Caco-2 (cell line): ENCODE measurements around the gene SRPK2. TPM values are rescaled to one million over a fixed set of nuclear protein-coding genes. Genes with fewer than 3 reads are reported as not detected.

Source experiments
- BruUV-seq: library from RNA; stranded (reverse); fragments of 400-500 nt; replicated peaks from 2 replicates; lab custom pipeline; 2021; lab: Mats Ljungman, UMichigan
- CTCF ChIA-PET: fragments of 300-600 bp; sonication (Branson Sonifier 250); formaldehyde crosslinking; loops from one replicate; lab custom pipeline; 2022; ENCODE audit warnings: antibody characterized with exemption; lab: Charles Lee
- POLR2A ChIA-PET: fragments of 300-600 bp; sonication (Branson Sonifier 250); formaldehyde crosslinking; loops from one replicate; lab custom pipeline; 2022; ENCODE audit warnings: antibody characterized with exemption; lab: Charles Lee
- DNase-seq, 2 experiments: peaks; one replicate each; pipeline versions ENCODE4 v3.0.0 to v3.0.0-alpha.2; 2020 to 2022
- H3K27me3 ChIP-seq: replicated peaks from 2 replicates; pipeline ENCODE4 v1.6.0; 2011; ENCODE audit warnings: low read length; ENCODE audit not compliant: control insufficient read depth, insufficient read depth
- H3K36me3 ChIP-seq: 2 replicates; pipeline ENCODE4 v1.5.1; 2011; ENCODE audit warnings: low read length; ENCODE audit not compliant: control insufficient read depth, insufficient read depth
- H3K4me1 ChIP-seq: fragments of 250-450 bp; sonication (Bioruptor Pico); 2 replicates; pipeline ENCODE4 v1.5.1; 2020; ENCODE audit warnings: mild to moderate bottlenecking
- H3K4me3 ChIP-seq: 2 replicates; pipeline ENCODE4 v1.5.1; 2011; ENCODE audit warnings: low read depth, mild to moderate bottlenecking, control low read depth, low read length
- H3K9me3 ChIP-seq: fragments of 250-450 bp; sonication (Bioruptor Pico); 2 replicates; pipeline ENCODE4 v1.5.1; 2020; ENCODE audit warnings: mild to moderate bottlenecking, moderate library complexity
- H3K27ac Mint-ChIP-seq: one replicate; pipeline ENCODE4 v1.8.0; 2022; ENCODE audit warnings: mixed read lengths; ENCODE audit not compliant: unreplicated experiment
- H3K27me3 Mint-ChIP-seq: one replicate; pipeline ENCODE4 v1.8.0; 2022; ENCODE audit warnings: mixed read lengths; ENCODE audit not compliant: insufficient read depth, unreplicated experiment
- H3K36me3 Mint-ChIP-seq: one replicate; pipeline ENCODE4 v1.8.0; 2022; ENCODE audit warnings: mild to moderate bottlenecking, mixed read lengths; ENCODE audit not compliant: insufficient read depth, unreplicated experiment
- H3K4me1 Mint-ChIP-seq: one replicate; pipeline ENCODE4 v1.8.0; 2022; ENCODE audit warnings: low read depth, mixed read lengths; ENCODE audit not compliant: unreplicated experiment
- H3K4me3 Mint-ChIP-seq: one replicate; pipeline ENCODE4 v1.8.0; 2022; ENCODE audit warnings: mild to moderate bottlenecking, moderate library complexity, mixed read lengths; ENCODE audit not compliant: unreplicated experiment
- H3K9me3 Mint-ChIP-seq: one replicate; pipeline ENCODE4 v1.8.0; 2022; ENCODE audit warnings: mixed read lengths; ENCODE audit not compliant: unreplicated experiment
- intact Hi-C: fragments of 100-400 bp; cut with micrococcal nuclease; formaldehyde crosslinking; loops from one replicate; pipeline ENCODE4 v1.10.0; 2022; ENCODE audit not compliant: unreplicated experiment
- total RNA-seq: library from RNA; stranded (reverse); gene quantifications from 2 replicates; pipeline ENCODE4 v1.2.3, GENCODE V29; 2022
- TF ChIP-seq, protein P1 (sequence below), 2 experiments: fragments of 200-600 bp in 1 of 2; IDR thresholded peaks; 1 replicate in 1 of 2; 2 replicates in 1 of 2; pipeline versions ENCODE4 v1.5.1 to v1.8.0; 2011 to 2022; ENCODE audit warnings: antibody characterized with exemption in 1 of 2, control low read depth in 1 of 2, inconsistent platforms in 1 of 2, low read depth in 1 of 2, low read length in 1 of 2, mild to moderate bottlenecking in 1 of 2, moderate library complexity in 1 of 2; ENCODE audit not compliant: insufficient read depth in 1 of 2, severe bottlenecking in 1 of 2, unreplicated experiment in 1 of 2

SRPK2 gene
- total RNA-seq, 1 experiment from 2014 or later: 39.9 TPM

GRCh38 chr7:105132835-105133234 lies 255.9 kb downstream of the SRPK2 start:
- POLR2A ChIA-PET: no interaction called here
- no peaks in the 10 kb centered on the region; the same call in 1 of the 2 replicates for H3K36me3 ChIP-seq
- TF ChIP-seq, protein P1, sequence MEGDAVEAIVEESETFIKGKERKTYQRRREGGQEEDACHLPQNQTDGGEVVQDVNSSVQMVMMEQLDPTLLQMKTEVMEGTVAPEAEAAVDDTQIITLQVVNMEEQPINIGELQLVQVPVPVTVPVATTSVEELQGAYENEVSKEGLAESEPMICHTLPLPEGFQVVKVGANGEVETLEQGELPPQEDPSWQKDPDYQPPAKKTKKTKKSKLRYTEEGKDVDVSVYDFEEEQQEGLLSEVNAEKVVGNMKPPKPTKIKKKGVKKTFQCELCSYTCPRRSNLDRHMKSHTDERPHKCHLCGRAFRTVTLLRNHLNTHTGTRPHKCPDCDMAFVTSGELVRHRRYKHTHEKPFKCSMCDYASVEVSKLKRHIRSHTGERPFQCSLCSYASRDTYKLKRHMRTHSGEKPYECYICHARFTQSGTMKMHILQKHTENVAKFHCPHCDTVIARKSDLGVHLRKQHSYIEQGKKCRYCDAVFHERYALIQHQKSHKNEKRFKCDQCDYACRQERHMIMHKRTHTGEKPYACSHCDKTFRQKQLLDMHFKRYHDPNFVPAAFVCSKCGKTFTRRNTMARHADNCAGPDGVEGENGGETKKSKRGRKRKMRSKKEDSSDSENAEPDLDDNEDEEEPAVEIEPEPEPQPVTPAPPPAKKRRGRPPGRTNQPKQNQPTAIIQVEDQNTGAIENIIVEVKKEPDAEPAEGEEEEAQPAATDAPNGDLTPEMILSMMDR (IDR thresholded peaks at IDR 0.05; ENCODE audit: insufficient read depth in 1 of 2, low read depth in 1 of 2, low read length in 1 of 2, severe bottlenecking in 1 of 2, unreplicated experiment in 1 of 2): no peak

DNA sequence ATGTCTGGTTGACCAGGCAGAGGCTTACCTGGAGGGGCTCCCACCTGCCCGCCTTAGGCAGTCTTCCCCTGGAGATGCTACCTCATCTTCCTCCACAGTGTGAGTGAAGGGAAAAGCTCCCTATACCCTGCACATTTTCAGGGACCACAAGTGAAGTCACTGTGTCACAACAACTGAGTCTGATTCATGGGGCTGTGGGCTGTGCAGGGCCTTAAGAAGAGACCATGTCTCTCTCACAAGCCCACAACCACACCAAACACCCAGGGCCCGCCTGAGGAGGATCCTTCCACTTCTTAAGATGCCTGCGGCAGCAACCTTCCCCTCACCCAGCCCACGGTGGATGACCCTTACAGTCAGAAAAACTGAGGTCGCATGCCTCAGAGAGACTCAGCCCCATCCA lies 256.4 kb downstream of the SRPK2 start:
- BruUV-seq: no TSS peak
- Histone ChIP-seq H3K4me3 (no peak overlapping the region), H3K27me3 (no peaks in the 10 kb centered on the region), H3K4me1 (no peaks in the 10 kb centered on the region), H3K9me3 (no peaks in the 10 kb centered on the region), H3K36me3 (no peaks in the 10 kb centered on the region)
- intact Hi-C loops: no loop called here
- Mint-ChIP-seq H3K4me3 (no peak overlapping the region), H3K27ac (no peak overlapping the region), H3K4me1 (peaks cover 10% of the 10 kb centered on the region), H3K36me3 (peaks cover 35% of the 10 kb centered on the region), H3K27me3 (no peaks in the 10 kb centered on the region), H3K9me3 (no peaks in the 10 kb centered on the region)
- ChIA-PET CTCF (no interaction called here), POLR2A (no interaction called here)
- no peak for DNase-seq
- TF ChIP-seq, protein P1 (IDR thresholded peaks at IDR 0.05; ENCODE audit: insufficient read depth in 1 of 2, low read depth in 1 of 2, low read length in 1 of 2, severe bottlenecking in 1 of 2, unreplicated experiment in 1 of 2): no peak

More at GRCh38 chr7:105132835-105133234, 255.9 kb downstream of the SRPK2 start:
- intact Hi-C loops: no loop called here
- CTCF ChIA-PET: no interaction called here
- BruUV-seq: no TSS peak
- Mint-ChIP-seq H3K4me1 (peaks cover 10% of the 10 kb centered on the region), H3K36me3 (peaks cover 32% of the 10 kb centered on the region), H3K4me3 (no peak overlapping the region), H3K27ac (no peak overlapping the region), H3K9me3 (no peaks in the 10 kb centered on the region), H3K27me3 (no peaks in the 10 kb centered on the region)
- Histone ChIP-seq H3K4me3 (no peak overlapping the region), H3K4me1 (no peaks in the 10 kb centered on the region), H3K9me3 (no peaks in the 10 kb centered on the region), H3K27me3 (no peaks in the 10 kb centered on the region)
- DNase-seq: no peak

- TF ChIP-seq, protein P1 (IDR thresholded peaks at IDR 0.05; ENCODE audit: insufficient read depth in 1 of 2, low read depth in 1 of 2, low read length in 1 of 2, severe bottlenecking in 1 of 2, unreplicated experiment in 1 of 2): no peak
- no peaks in the 10 kb centered on the region for H3K9me3 Mint-ChIP-seq
- H3K27ac Mint-ChIP-seq: no peak overlapping the region
- H3K36me3 Mint-ChIP-seq: peaks cover 33% of the 10 kb centered on the region
- CTCF ChIA-PET: no interaction called here
- H3K4me3 Mint-ChIP-seq: no peak overlapping the region
- no TSS peak for BruUV-seq
- POLR2A ChIA-PET: no interaction called here
- no peaks in the 10 kb centered on the region for H3K27me3 Mint-ChIP-seq
- H3K4me3 ChIP-seq: no peak overlapping the region
- intact Hi-C loops: no loop called here
- H3K4me1 Mint-ChIP-seq: peaks cover 8% of the 10 kb centered on the region
- no peaks in the 10 kb centered on the region for H3K4me1 ChIP-seq
- H3K27me3 ChIP-seq: no peaks in the 10 kb centered on the region
- no peak for DNase-seq
- no peaks in the 10 kb centered on the region for H3K36me3 ChIP-seq
- no peaks in the 10 kb centered on the region for H3K9me3 ChIP-seq
Measured at GRCh38 chr7:105131890-105132289, 256.8 kb downstream of the SRPK2 start.
